GM12892 (cell line): Measurements from ENCODE around the gene ZNF8.

ENCODE experiments used
- POLR2A ChIP-seq: IDR thresholded peaks from 2 replicates; pipeline ENCODE4 v1.6.1; 2011; ENCODE audit warnings: low read depth, low read length, control low read depth
- POLR2AphosphoS5 ChIP-seq: IDR thresholded peaks from 2 replicates; pipeline ENCODE4 v1.6.1; 2011; ENCODE audit warnings: low read depth, low read length, control low read depth
- TAF1 ChIP-seq: IDR thresholded peaks from 2 replicates; pipeline ENCODE4 v1.6.1; 2011; ENCODE audit warnings: low read depth, mild to moderate bottlenecking, control low read depth, low read length, borderline replicate concordance

DNA sequence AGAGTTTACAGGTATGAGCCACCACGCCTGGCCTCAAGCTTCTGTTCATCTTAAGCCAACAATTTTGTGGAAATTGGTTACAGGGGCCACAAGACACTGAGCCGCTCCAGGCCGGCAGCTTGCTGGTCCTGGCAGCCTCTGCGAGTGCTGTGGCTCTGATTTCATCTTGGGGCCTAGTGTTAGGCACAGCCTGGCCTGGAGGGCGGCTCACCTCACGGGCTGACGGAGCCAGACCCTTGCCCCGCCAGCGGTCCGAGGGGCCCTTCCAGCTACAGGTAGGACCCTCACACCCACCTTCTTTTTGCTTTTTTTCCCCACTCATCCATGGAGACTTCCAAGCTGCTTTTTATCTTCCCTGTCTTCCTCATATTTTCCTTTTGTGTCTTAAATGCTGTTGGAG lies 41.4 kb upstream of the ZNF8 start:
- TF ChIP-seq POLR2AphosphoS5 = no peak
- no peak for TF ChIP-seq POLR2A
- TF ChIP-seq TAF1 = no peak
